G401.6 (cell line): ENCODE data around the gene MAP3K5.
"Not testable (repeated sequence)": the region's sequence is repeated elsewhere in the genome, so short reads cannot be mapped to it uniquely, and the experiment has no call there.

ENCODE experiments used
- FAIRE-seq: peaks from 2 replicates; lab custom pipeline; 2012; peaks lifted over from hg19 to GRCh38; lab: Jason Lieb, UNC

The MAP3K5 gene

GRCh38 chr6:136793363-136793762, 1.1 kb upstream of the MAP3K5 start:
- FAIRE-seq = no peak

- FAIRE-seq = no peak
Measured at GRCh38 chr6:136792095-136792409, 225 bp downstream of the MAP3K5 start.

- FAIRE-seq = no peak
Measured at GRCh38 chr6:136791296-136792094, 782 bp downstream of the MAP3K5 start.

GRCh38 chr6:136790411-136791295, 1.6 kb downstream of the MAP3K5 start:
- no peak for FAIRE-seq

GRCh38 chr6:136789440-136789839, 2.8 kb downstream of the MAP3K5 start:
- not testable (repeated sequence) for FAIRE-seq

- no peak for FAIRE-seq
Measured at GRCh38 chr6:136788069-136788902, 4.0 kb downstream of the MAP3K5 start.

GRCh38 chr6:136787726-136788068, 4.6 kb downstream of the MAP3K5 start:
- no peak for FAIRE-seq

- FAIRE-seq = no peak
Measured at GRCh38 chr6:136786658-136787057, 5.6 kb downstream of the MAP3K5 start.

- FAIRE-seq = no peak
Measured at GRCh38 chr6:136784910-136785746, 7.1 kb downstream of the MAP3K5 start.

- no peak for FAIRE-seq
Measured at GRCh38 chr6:136784271-136784664, 8.0 kb downstream of the MAP3K5 start.

- FAIRE-seq = no peak
Measured at GRCh38 chr6:136783495-136784270, 8.6 kb downstream of the MAP3K5 start.

GRCh38 chr6:136783021-136783420, 9.3 kb downstream of the MAP3K5 start:
- no peak for FAIRE-seq

- no peak for FAIRE-seq
Measured at GRCh38 chr6:136782021-136782770, 10.1 kb downstream of the MAP3K5 start.

- no peak for FAIRE-seq
Measured at GRCh38 chr6:136780972-136781371, 11.3 kb downstream of the MAP3K5 start.

- FAIRE-seq = no peak
Measured at GRCh38 chr6:136779682-136780081, 12.6 kb downstream of the MAP3K5 start.

GRCh38 chr6:136777651-136778050, 14.6 kb downstream of the MAP3K5 start:
- no peak for FAIRE-seq

- no peak for FAIRE-seq
Measured at GRCh38 chr6:136775548-136775947, 16.7 kb downstream of the MAP3K5 start.

GRCh38 chr6:136775081-136775480, 17.2 kb downstream of the MAP3K5 start:
- FAIRE-seq = no peak

GRCh38 chr6:136774228-136775041, 17.8 kb downstream of the MAP3K5 start:
- FAIRE-seq = no peak

- FAIRE-seq = no peak
Measured at GRCh38 chr6:136773473-136773796, 18.8 kb downstream of the MAP3K5 start.
